ENCODE measurements around the gene MX2.

Gene MX2

GRCh38 chr21:41442481-41443186, 80.8 kb downstream of the MX2 start:
- DNase-seq = no peak

- DNase-seq = no peak
Measured at GRCh38 chr21:41443562-41443961, 81.7 kb downstream of the MX2 start.

GRCh38 chr21:41444703-41445464, 83.1 kb downstream of the MX2 start:
- DNase-seq = no peak

GRCh38 chr21:41445465-41445862, 83.6 kb downstream of the MX2 start:
- DNase-seq = no peak

- DNase-seq = no peak
Measured at GRCh38 chr21:41446586-41446985, 84.8 kb downstream of the MX2 start.

GRCh38 chr21:41447356-41447755, 85.5 kb downstream of the MX2 start:
- no peak for DNase-seq

- no peak for DNase-seq
Measured at GRCh38 chr21:41449613-41450012, 87.8 kb downstream of the MX2 start.

GRCh38 chr21:41451753-41452676, 90.2 kb downstream of the MX2 start:
- DNase-seq = no peak

GRCh38 chr21:41453198-41453597, 91.4 kb downstream of the MX2 start:
- no peak for DNase-seq

- DNase-seq = no peak
Measured at GRCh38 chr21:41453761-41454160, 91.9 kb downstream of the MX2 start.

- no peak for DNase-seq
Measured at GRCh38 chr21:41458121-41458520, 96.3 kb downstream of the MX2 start.

- DNase-seq = no peak
Measured at GRCh38 chr21:41458559-41458958, 96.7 kb downstream of the MX2 start.
